GM06990 (cell line): ENCODE data around the gene SSU72.
"Not testable (repeated sequence)": the region's sequence is repeated elsewhere in the genome, so short reads cannot be mapped to it uniquely, and the experiment has no call there.

ENCODE experiments used
- DNase-seq: peaks from one replicate; pipeline ENCODE4 v3.0.0-alpha.2; 2011; ENCODE audit not compliant: insufficient read length; ENCODE audit errors: extremely low read depth
- H3K27me3 ChIP-seq: replicated peaks from 2 replicates; pipeline ENCODE4 v1.6.0; 2011; ENCODE audit warnings: low read length; ENCODE audit not compliant: control insufficient read depth, insufficient read depth
- H3K36me3 ChIP-seq: 2 replicates; pipeline ENCODE4 v1.5.1; 2011; ENCODE audit warnings: low read length; ENCODE audit not compliant: control insufficient read depth, insufficient read depth
- H3K4me3 ChIP-seq: replicated peaks from 2 replicates; pipeline ENCODE4 v1.5.1; 2011; ENCODE audit warnings: low read depth, mild to moderate bottlenecking, control low read depth, low read length
- CTCF ChIP-seq: IDR thresholded peaks from 2 replicates; pipeline ENCODE4 v1.5.1; 2011; ENCODE audit warnings: low read length, control low read depth, mild to moderate bottlenecking, inconsistent platforms; ENCODE audit not compliant: insufficient read depth, poor library complexity, severe bottlenecking

SSU72 gene

GRCh38 chr1:1536019-1536937 lies 38.4 kb downstream of the SSU72 start:
- no peak for TF ChIP-seq CTCF
- Histone ChIP-seq H3K36me3 (peaks cover 2% of the 10 kb centered on the region; the same call in 1 of the 2 replicates), H3K27me3 (no peaks in the 10 kb centered on the region), H3K4me3 (no peak overlapping the region)
- no peak for DNase-seq

GRCh38 chr1:1535201-1536018 lies 39.3 kb downstream of the SSU72 start:
- H3K27me3 ChIP-seq: no peaks in the 10 kb centered on the region
- no peak for DNase-seq
- H3K36me3 ChIP-seq: no peaks in the 10 kb centered on the region; the same call in 1 of the 2 replicates
- H3K4me3 ChIP-seq: no peak overlapping the region
- TF ChIP-seq CTCF: no peak

- no peak for DNase-seq
- Histone ChIP-seq H3K27me3 (no peaks in the 10 kb centered on the region), H3K4me3 (no peak overlapping the region), H3K36me3 (peaks cover 2% of the 10 kb centered on the region)
- TF ChIP-seq CTCF: no peak
Measured at GRCh38 chr1:1534401-1535154, 40.1 kb downstream of the SSU72 start.

- not testable (repeated sequence) for H3K27me3 ChIP-seq, H3K36me3 ChIP-seq, H3K4me3 ChIP-seq, DNase-seq
Measured at GRCh38 chr1:1533894-1534291, 40.8 kb downstream of the SSU72 start.

GRCh38 chr1:1533176-1533893 lies 41.3 kb downstream of the SSU72 start:
- not testable (repeated sequence) for H3K27me3 ChIP-seq, H3K4me3 ChIP-seq, DNase-seq
- peaks cover 12% of the 10 kb centered on the region for H3K36me3 ChIP-seq

GRCh38 chr1:1531947-1532346 lies 42.7 kb downstream of the SSU72 start:
- Histone ChIP-seq H3K36me3 (peaks cover 15% of the 10 kb centered on the region), H3K4me3 (no peak overlapping the region), H3K27me3 (no peaks in the 10 kb centered on the region)
- no peak for DNase-seq
- TF ChIP-seq CTCF: no peak
